ENCODE results near the gene RPL7A.

RPL7A gene

GRCh38 chr9:133345596-133345995, 2.4 kb upstream of the RPL7A start:
- H2AFZ ChIP-seq (ENCODE audit: low read depth, low read length), result no peak overlapping the region
- H3K36me3 ChIP-seq (ENCODE audit: insufficient read depth, low read length), result peaks cover 69% of the 10 kb centered on the region
- peaks cover 21% of the 10 kb centered on the region for H3K4me1 ChIP-seq (ENCODE audit: insufficient read depth, low read length)
- no peaks in the 10 kb centered on the region for H3K27me3 ChIP-seq (ENCODE audit: insufficient read depth, low read length)
- H3K4me3 ChIP-seq (ENCODE audit: low read length), result no peak overlapping the region
- no peaks in the 10 kb centered on the region for H3K9me3 ChIP-seq (ENCODE audit: low read length)

GRCh38 chr9:133346021-133346785, 1.8 kb upstream of the RPL7A start:
- peaks cover 69% of the 10 kb centered on the region for H3K36me3 ChIP-seq (ENCODE audit: insufficient read depth, low read length)
- H3K4me3 ChIP-seq (ENCODE audit: low read length), result peak overlapping the region; percentile 76
- H3K9me3 ChIP-seq (ENCODE audit: low read length), result no peaks in the 10 kb centered on the region
- H3K27me3 ChIP-seq (ENCODE audit: insufficient read depth, low read length), result no peaks in the 10 kb centered on the region
- no peak overlapping the region for H2AFZ ChIP-seq (ENCODE audit: low read depth, low read length)
- peaks cover 21% of the 10 kb centered on the region for H3K4me1 ChIP-seq (ENCODE audit: insufficient read depth, low read length)

- H3K4me1 ChIP-seq (ENCODE audit: insufficient read depth, low read length), result peaks cover 21% of the 10 kb centered on the region
- peak overlapping the region; percentile 76 for H3K4me3 ChIP-seq (ENCODE audit: low read length)
- H3K27me3 ChIP-seq (ENCODE audit: insufficient read depth, low read length), result no peaks in the 10 kb centered on the region
- H3K36me3 ChIP-seq (ENCODE audit: insufficient read depth, low read length), result peaks cover 69% of the 10 kb centered on the region
- no peaks in the 10 kb centered on the region for H3K9me3 ChIP-seq (ENCODE audit: low read length)
- H2AFZ ChIP-seq (ENCODE audit: low read depth, low read length), result no peak overlapping the region
Measured at GRCh38 chr9:133347515-133347984, 468 bp upstream of the RPL7A start.

- Histone ChIP-seq H2AFZ (ENCODE audit: low read depth, low read length) (no peak overlapping the region), H3K4me3 (ENCODE audit: low read length) (peak overlapping the region; percentile 76), H3K4me1 (ENCODE audit: insufficient read depth, low read length) (peaks cover 21% of the 10 kb centered on the region), H3K9me3 (ENCODE audit: low read length) (no peaks in the 10 kb centered on the region), H3K36me3 (ENCODE audit: insufficient read depth, low read length) (peaks cover 68% of the 10 kb centered on the region), H3K27me3 (ENCODE audit: insufficient read depth, low read length) (no peaks in the 10 kb centered on the region)
Measured at GRCh38 chr9:133348718-133349573, 928 bp downstream of the RPL7A start.

GRCh38 chr9:133349965-133350616, 2.1 kb downstream of the RPL7A start:
- no peak overlapping the region for H2AFZ ChIP-seq (ENCODE audit: low read depth, low read length)
- no peaks in the 10 kb centered on the region for H3K9me3 ChIP-seq (ENCODE audit: low read length)
- H3K4me1 ChIP-seq (ENCODE audit: insufficient read depth, low read length), result peaks cover 23% of the 10 kb centered on the region
- H3K27me3 ChIP-seq (ENCODE audit: insufficient read depth, low read length), result no peaks in the 10 kb centered on the region
- peaks cover 57% of the 10 kb centered on the region for H3K36me3 ChIP-seq (ENCODE audit: insufficient read depth, low read length)
- H3K4me3 ChIP-seq (ENCODE audit: low read length), result peak overlapping the region; percentile 5

- Histone ChIP-seq H3K4me1 (ENCODE audit: insufficient read depth, low read length) (peaks cover 19% of the 10 kb centered on the region), H3K27me3 (ENCODE audit: insufficient read depth, low read length) (no peaks in the 10 kb centered on the region), H3K36me3 (ENCODE audit: insufficient read depth, low read length) (peaks cover 48% of the 10 kb centered on the region), H3K4me3 (ENCODE audit: low read length) (no peak overlapping the region), H3K9me3 (ENCODE audit: low read length) (no peaks in the 10 kb centered on the region), H2AFZ (ENCODE audit: low read depth, low read length) (no peak overlapping the region)
Measured at GRCh38 chr9:133351526-133351907, 3.5 kb downstream of the RPL7A start.

- Histone ChIP-seq H3K36me3 (ENCODE audit: insufficient read depth, low read length) (peaks cover 48% of the 10 kb centered on the region), H3K4me3 (ENCODE audit: low read length) (no peak overlapping the region), H3K4me1 (ENCODE audit: insufficient read depth, low read length) (peaks cover 16% of the 10 kb centered on the region), H3K27me3 (ENCODE audit: insufficient read depth, low read length) (no peaks in the 10 kb centered on the region), H2AFZ (ENCODE audit: low read depth, low read length) (no peak overlapping the region), H3K9me3 (ENCODE audit: low read length) (no peaks in the 10 kb centered on the region)
Measured at GRCh38 chr9:133351908-133352634, 4.1 kb downstream of the RPL7A start.

- Histone ChIP-seq H3K36me3 (ENCODE audit: insufficient read depth, low read length) (peaks cover 52% of the 10 kb centered on the region), H3K4me1 (ENCODE audit: insufficient read depth, low read length) (peaks cover 23% of the 10 kb centered on the region), H3K27me3 (ENCODE audit: insufficient read depth, low read length) (no peaks in the 10 kb centered on the region), H3K9me3 (ENCODE audit: low read length) (no peaks in the 10 kb centered on the region), H3K4me3 (ENCODE audit: low read length) (no peak overlapping the region), H2AFZ (ENCODE audit: low read depth, low read length) (no peak overlapping the region)
Measured at GRCh38 chr9:133352635-133353340, 4.8 kb downstream of the RPL7A start.

GRCh38 chr9:133353548-133353947, 5.5 kb downstream of the RPL7A start:
- Histone ChIP-seq H3K9me3 (ENCODE audit: low read length) (no peaks in the 10 kb centered on the region), H2AFZ (ENCODE audit: low read depth, low read length) (no peak overlapping the region), H3K4me3 (ENCODE audit: low read length) (no peak overlapping the region), H3K4me1 (ENCODE audit: insufficient read depth, low read length) (peaks cover 25% of the 10 kb centered on the region), H3K27me3 (ENCODE audit: insufficient read depth, low read length) (no peaks in the 10 kb centered on the region), H3K36me3 (ENCODE audit: insufficient read depth, low read length) (peaks cover 57% of the 10 kb centered on the region)

- H3K36me3 ChIP-seq (ENCODE audit: insufficient read depth, low read length), result peaks cover 57% of the 10 kb centered on the region
- H3K27me3 ChIP-seq (ENCODE audit: insufficient read depth, low read length), result no peaks in the 10 kb centered on the region
- H3K4me1 ChIP-seq (ENCODE audit: insufficient read depth, low read length), result peaks cover 15% of the 10 kb centered on the region
- no peaks in the 10 kb centered on the region for H3K9me3 ChIP-seq (ENCODE audit: low read length)
- peak overlapping the region; percentile 70 for H3K4me3 ChIP-seq (ENCODE audit: low read length)
- H2AFZ ChIP-seq (ENCODE audit: low read depth, low read length), result no peak overlapping the region
Measured at GRCh38 chr9:133354766-133355165, 6.7 kb downstream of the RPL7A start.

- Histone ChIP-seq H3K9me3 (ENCODE audit: low read length) (no peaks in the 10 kb centered on the region), H3K4me1 (ENCODE audit: insufficient read depth, low read length) (peaks cover 14% of the 10 kb centered on the region), H3K4me3 (ENCODE audit: low read length) (peak overlapping the region; percentile 70), H3K27me3 (ENCODE audit: insufficient read depth, low read length) (no peaks in the 10 kb centered on the region), H3K36me3 (ENCODE audit: insufficient read depth, low read length) (peaks cover 55% of the 10 kb centered on the region), H2AFZ (ENCODE audit: low read depth, low read length) (no peak overlapping the region)
Measured at GRCh38 chr9:133355881-133356357, 7.9 kb downstream of the RPL7A start.

All from neuron (in vitro differentiated cells).